Activated naive CD4-positive, alpha-beta T cell treated with anti-CD3 and anti-CD28 coated beads for 36 hours (primary cell): ENCODE data around the gene LAMC1. TPM values are rescaled to one million over a fixed set of nuclear protein-coding genes. Genes with fewer than 3 reads are reported as not detected.
"Not testable (repeated sequence)": the region's sequence is repeated elsewhere in the genome, so short reads cannot be mapped to it uniquely, and the experiment has no call there.

Experiments
- CTCF ChIA-PET: fragments of 350-600 bp; sonication (Branson Sonifier 250); formaldehyde crosslinking; loops from one replicate; lab custom pipeline; 2021; ENCODE audit warnings: antibody characterized with exemption; lab: Charles Lee
- DNase-seq: peaks from one replicate; pipeline ENCODE4 v3.0.0-alpha.2; 2020
- H3K27ac Mint-ChIP-seq: one replicate; pipeline ENCODE4 v1.8.0; 2021; ENCODE audit warnings: mild to moderate bottlenecking, mixed read lengths
- H3K27me3 Mint-ChIP-seq: one replicate; pipeline ENCODE4 v1.8.0; 2021; ENCODE audit warnings: low read depth, mixed read lengths
- H3K36me3 Mint-ChIP-seq: one replicate; pipeline ENCODE4 v1.8.0; 2021; ENCODE audit warnings: low read depth, mixed read lengths
- H3K4me1 Mint-ChIP-seq: one replicate; pipeline ENCODE4 v1.8.0; 2021; ENCODE audit warnings: low read depth, mixed read lengths
- H3K4me3 Mint-ChIP-seq: one replicate; pipeline ENCODE4 v1.8.0; 2021; ENCODE audit warnings: mild to moderate bottlenecking, moderate library complexity, mixed read lengths
- H3K9me3 Mint-ChIP-seq: one replicate; pipeline ENCODE4 v1.8.0; 2021; ENCODE audit warnings: mixed read lengths
- intact Hi-C: fragments of 100-400 bp; cut with micrococcal nuclease; formaldehyde crosslinking; loops from one replicate; pipeline ENCODE4 v1.15.1; 2023
- total RNA-seq, 2 experiments: library from RNA; stranded (reverse); gene quantifications; one replicate each; pipeline ENCODE4 v1.2.3, GENCODE V29; 2021

Gene LAMC1
- total RNA-seq, 2 experiments from 2014 or later, result 0.10 TPM; not detected in 1

GRCh38 chr1:183139281-183139942 lies 116.2 kb downstream of the LAMC1 start:
- no peaks in the 10 kb centered on the region for H3K36me3 Mint-ChIP-seq
- H3K4me1 Mint-ChIP-seq, result no peaks in the 10 kb centered on the region

GRCh38 chr1:183140633-183141032 lies 117.4 kb downstream of the LAMC1 start:
- no peak overlapping the region for H3K27ac Mint-ChIP-seq
- intact Hi-C loops, result no loop called here

More at GRCh38 chr1:183139281-183139942, 116.2 kb downstream of the LAMC1 start:
- no peak for DNase-seq
- H3K4me3 Mint-ChIP-seq, result no peak overlapping the region
- no peak overlapping the region for H3K27ac Mint-ChIP-seq
- H3K27me3 Mint-ChIP-seq, result no peaks in the 10 kb centered on the region
- no peaks in the 10 kb centered on the region for H3K9me3 Mint-ChIP-seq
- CTCF ChIA-PET, result no interaction called here
- intact Hi-C loops, result no loop called here

GRCh38 chr1:183142171-183142570 lies 119.0 kb downstream of the LAMC1 start:
- Mint-ChIP-seq H3K9me3 (no peaks in the 10 kb centered on the region), H3K27me3 (no peaks in the 10 kb centered on the region), H3K4me3 (no peak overlapping the region), H3K4me1 (no peaks in the 10 kb centered on the region), H3K27ac (no peak overlapping the region), H3K36me3 (no peaks in the 10 kb centered on the region)
- intact Hi-C loops, result no loop called here
- no peak for DNase-seq
- CTCF ChIA-PET, result no interaction called here

More at GRCh38 chr1:183140633-183141032, 117.4 kb downstream of the LAMC1 start:
- CTCF ChIA-PET, result interaction anchor here (0.6 kb wide), 1 partner anchor 483 kb away, joined by 5 read pairs; no protein-coding TSS in a partner anchor
- Mint-ChIP-seq H3K4me3 (no peak overlapping the region), H3K9me3 (no peaks in the 10 kb centered on the region), H3K27me3 (no peaks in the 10 kb centered on the region), H3K4me1 (no peaks in the 10 kb centered on the region), H3K36me3 (no peaks in the 10 kb centered on the region)
- DNase-seq, result no peak

- H3K27me3 Mint-ChIP-seq, result no peaks in the 10 kb centered on the region
- no peak overlapping the region for H3K27ac Mint-ChIP-seq
- no peaks in the 10 kb centered on the region for H3K4me1 Mint-ChIP-seq
- H3K9me3 Mint-ChIP-seq, result no peaks in the 10 kb centered on the region
- no peak overlapping the region for H3K4me3 Mint-ChIP-seq
- H3K36me3 Mint-ChIP-seq, result no peaks in the 10 kb centered on the region
- CTCF ChIA-PET, result no interaction called here
- no peak for DNase-seq
- intact Hi-C loops, result no loop called here
Measured at GRCh38 chr1:183143576-183144315, 120.5 kb downstream of the LAMC1 start.

- H3K9me3 Mint-ChIP-seq, result no peaks in the 10 kb centered on the region
Measured at GRCh38 chr1:183144752-183145151, 121.5 kb downstream of the LAMC1 start.

GRCh38 chr1:183147735-183148134 lies 124.5 kb downstream of the LAMC1 start:
- no peak overlapping the region for H3K27ac Mint-ChIP-seq
- H3K4me3 Mint-ChIP-seq, result no peak overlapping the region
- H3K27me3 Mint-ChIP-seq, result no peaks in the 10 kb centered on the region
- intact Hi-C loops, result no loop called here
- CTCF ChIA-PET, result no interaction called here
- no peaks in the 10 kb centered on the region for H3K9me3 Mint-ChIP-seq
- no peaks in the 10 kb centered on the region for H3K36me3 Mint-ChIP-seq
- DNase-seq, result no peak
- H3K4me1 Mint-ChIP-seq, result no peaks in the 10 kb centered on the region

More at GRCh38 chr1:183144752-183145151, 121.5 kb downstream of the LAMC1 start:
- no peak overlapping the region for H3K27ac Mint-ChIP-seq
- no peaks in the 10 kb centered on the region for H3K36me3 Mint-ChIP-seq
- CTCF ChIA-PET, result interaction anchor here (0.6 kb wide), 1 partner anchor 784 kb away, joined by 3 read pairs; no protein-coding TSS in a partner anchor
- no peak overlapping the region for H3K4me3 Mint-ChIP-seq
- intact Hi-C loops, result no loop called here
- H3K4me1 Mint-ChIP-seq, result no peaks in the 10 kb centered on the region
- no peaks in the 10 kb centered on the region for H3K27me3 Mint-ChIP-seq
- no peak for DNase-seq

- H3K36me3 Mint-ChIP-seq, result no peaks in the 10 kb centered on the region
- H3K9me3 Mint-ChIP-seq, result no peaks in the 10 kb centered on the region
- CTCF ChIA-PET, result no interaction called here
- intact Hi-C loops, result no loop called here
- DNase-seq, result no peak
- H3K27me3 Mint-ChIP-seq, result no peaks in the 10 kb centered on the region
- no peaks in the 10 kb centered on the region for H3K4me1 Mint-ChIP-seq
- no peak overlapping the region for H3K27ac Mint-ChIP-seq
- H3K4me3 Mint-ChIP-seq, result no peak overlapping the region
Measured at GRCh38 chr1:183148599-183148998, 125.4 kb downstream of the LAMC1 start.

- CTCF ChIA-PET, result interaction anchor here (0.6 kb wide), 1 partner anchor 36 kb away, joined by 3 read pairs; no protein-coding TSS in a partner anchor
- no peak overlapping the region for H3K4me3 Mint-ChIP-seq
Measured at GRCh38 chr1:183149273-183149672, 126.1 kb downstream of the LAMC1 start.

GRCh38 chr1:183150032-183150431 lies 126.8 kb downstream of the LAMC1 start:
- H3K27me3 Mint-ChIP-seq, DNase-seq, H3K4me3 Mint-ChIP-seq, H3K36me3 Mint-ChIP-seq, intact Hi-C loops, H3K9me3 Mint-ChIP-seq, H3K4me1 Mint-ChIP-seq, H3K27ac Mint-ChIP-seq: not testable (repeated sequence)
- CTCF ChIA-PET, result interaction anchor here (0.6 kb wide), 1 partner anchor 37 kb away, joined by 3 read pairs; no protein-coding TSS in a partner anchor

More at GRCh38 chr1:183149273-183149672, 126.1 kb downstream of the LAMC1 start:
- H3K9me3 Mint-ChIP-seq, result no peaks in the 10 kb centered on the region
- no peaks in the 10 kb centered on the region for H3K27me3 Mint-ChIP-seq
- no peaks in the 10 kb centered on the region for H3K4me1 Mint-ChIP-seq
- intact Hi-C loops, result no loop called here
- no peak overlapping the region for H3K27ac Mint-ChIP-seq
- H3K36me3 Mint-ChIP-seq, result no peaks in the 10 kb centered on the region
- no peak for DNase-seq

GRCh38 chr1:183150445-183150844 lies 127.2 kb downstream of the LAMC1 start:
- no peaks in the 10 kb centered on the region for H3K9me3 Mint-ChIP-seq
- no peak for DNase-seq
- no peaks in the 10 kb centered on the region for H3K27me3 Mint-ChIP-seq
- H3K27ac Mint-ChIP-seq, result no peak overlapping the region
- intact Hi-C loops, result no loop called here
- no peaks in the 10 kb centered on the region for H3K4me1 Mint-ChIP-seq
- CTCF ChIA-PET, result no interaction called here
- no peak overlapping the region for H3K4me3 Mint-ChIP-seq
- no peaks in the 10 kb centered on the region for H3K36me3 Mint-ChIP-seq

GRCh38 chr1:183152180-183152579 lies 129.0 kb downstream of the LAMC1 start:
- intact Hi-C loops, result no loop called here
- no peak for DNase-seq
- peaks cover 3% of the 10 kb centered on the region for H3K27me3 Mint-ChIP-seq
- CTCF ChIA-PET, result no interaction called here
- no peaks in the 10 kb centered on the region for H3K4me1 Mint-ChIP-seq
- H3K4me3 Mint-ChIP-seq, result no peak overlapping the region
- no peaks in the 10 kb centered on the region for H3K9me3 Mint-ChIP-seq
- no peak overlapping the region for H3K27ac Mint-ChIP-seq
- no peaks in the 10 kb centered on the region for H3K36me3 Mint-ChIP-seq

GRCh38 chr1:183155939-183156338 lies 132.7 kb downstream of the LAMC1 start:
- no peak overlapping the region for H3K4me3 Mint-ChIP-seq
- no peak for DNase-seq
- H3K36me3 Mint-ChIP-seq, result no peaks in the 10 kb centered on the region
- no peak overlapping the region for H3K27ac Mint-ChIP-seq
- intact Hi-C loops, result no loop called here
- peaks cover 3% of the 10 kb centered on the region for H3K27me3 Mint-ChIP-seq
- no peaks in the 10 kb centered on the region for H3K4me1 Mint-ChIP-seq
- H3K9me3 Mint-ChIP-seq, result no peaks in the 10 kb centered on the region
- CTCF ChIA-PET, result no interaction called here
